Measurements from ENCODE around the gene MINDY2. TPM values are rescaled to one million over a fixed set of nuclear protein-coding genes. Genes with fewer than 3 reads are reported as not detected.

MINDY2 gene
- total RNA-seq, 1 donor from 2014 or later = 14.2 TPM

DNA sequence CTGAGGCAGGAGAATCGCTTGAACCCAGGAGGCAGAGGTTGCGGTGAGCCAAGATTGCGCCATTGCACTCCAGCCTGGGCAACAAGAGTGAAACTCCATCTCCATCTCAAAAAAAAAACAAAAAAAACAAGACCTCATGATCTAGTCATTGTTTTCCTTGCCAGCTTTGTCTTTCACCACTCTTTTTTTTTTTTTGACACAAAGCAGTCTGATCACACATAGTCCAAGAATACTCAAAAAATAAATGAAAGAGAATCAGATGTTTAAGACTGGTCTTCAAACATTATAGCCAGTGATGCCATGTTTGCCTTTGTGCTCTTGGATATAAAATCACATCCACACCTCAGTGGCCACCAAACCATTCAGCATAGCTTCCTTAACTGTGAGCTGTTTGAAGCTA lies 15.8 kb upstream of the MINDY2 start:
- peaks cover 2% of the 10 kb centered on the region for H3K36me3 Mint-ChIP-seq (ENCODE audit: low read depth, unreplicated experiment)
- peaks cover 14% of the 10 kb centered on the region for H3K4me1 Mint-ChIP-seq (ENCODE audit: unreplicated experiment)
- no peaks in the 10 kb centered on the region for H3K9me3 Mint-ChIP-seq (ENCODE audit: unreplicated experiment)
- H3K27me3 Mint-ChIP-seq (ENCODE audit: unreplicated experiment) = peaks cover under 1% of the 10 kb centered on the region
- H3K27ac Mint-ChIP-seq (ENCODE audit: unreplicated experiment) = no peak overlapping the region
- no peak for TF ChIP-seq CTCF (IDR thresholded peaks at IDR 0.05; ENCODE audit: unreplicated experiment)
- no peak overlapping the region for H3K4me3 Mint-ChIP-seq (ENCODE audit: unreplicated experiment)
- DNase-seq (ENCODE audit: low spot score) = no peak

DNA sequence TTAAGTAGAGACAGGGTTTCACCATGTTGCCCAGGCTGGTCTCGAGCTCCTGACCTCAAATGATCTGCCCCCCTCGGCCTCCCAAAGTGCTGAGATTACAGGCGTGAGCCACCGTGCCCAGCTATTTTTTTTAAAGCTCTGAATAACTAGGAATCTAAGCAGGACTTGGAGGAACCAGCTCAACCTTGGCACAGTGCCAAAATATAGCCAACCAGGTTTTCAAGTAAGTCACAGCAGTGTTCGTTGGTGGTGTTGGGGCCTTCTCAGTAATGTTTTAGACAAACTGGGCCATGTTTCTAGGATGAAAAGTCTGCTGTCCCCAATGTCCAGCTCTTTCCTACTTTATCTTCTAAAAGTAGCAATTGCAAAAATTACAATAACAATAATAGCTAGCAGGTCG lies 15.1 kb upstream of the MINDY2 start:
- no peak for TF ChIP-seq CTCF (IDR thresholded peaks at IDR 0.05; ENCODE audit: unreplicated experiment)
- Mint-ChIP-seq H3K27ac (ENCODE audit: unreplicated experiment) (no peak overlapping the region), H3K4me3 (ENCODE audit: unreplicated experiment) (no peak overlapping the region), H3K27me3 (ENCODE audit: unreplicated experiment) (no peaks in the 10 kb centered on the region), H3K4me1 (ENCODE audit: unreplicated experiment) (peaks cover 15% of the 10 kb centered on the region), H3K9me3 (ENCODE audit: unreplicated experiment) (no peaks in the 10 kb centered on the region), H3K36me3 (ENCODE audit: low read depth, unreplicated experiment) (no peaks in the 10 kb centered on the region)
- DNase-seq (ENCODE audit: low spot score) = no peak

GRCh38 chr15:58758141-58758540 lies 13.0 kb upstream of the MINDY2 start:
- TF ChIP-seq CTCF (IDR thresholded peaks at IDR 0.05; ENCODE audit: unreplicated experiment) = no peak
- Mint-ChIP-seq H3K27me3 (ENCODE audit: unreplicated experiment) (no peaks in the 10 kb centered on the region), H3K27ac (ENCODE audit: unreplicated experiment) (no peak overlapping the region), H3K36me3 (ENCODE audit: low read depth, unreplicated experiment) (no peaks in the 10 kb centered on the region), H3K4me1 (ENCODE audit: unreplicated experiment) (peaks cover 15% of the 10 kb centered on the region), H3K9me3 (ENCODE audit: unreplicated experiment) (no peaks in the 10 kb centered on the region), H3K4me3 (ENCODE audit: unreplicated experiment) (no peak overlapping the region)
- DNase-seq (ENCODE audit: low spot score) = no peak

GRCh38 chr15:58760385-58761009 lies 10.6 kb upstream of the MINDY2 start:
- Mint-ChIP-seq H3K9me3 (ENCODE audit: unreplicated experiment) (no peaks in the 10 kb centered on the region), H3K4me3 (ENCODE audit: unreplicated experiment) (no peak overlapping the region), H3K27ac (ENCODE audit: unreplicated experiment) (no peak overlapping the region), H3K4me1 (ENCODE audit: unreplicated experiment) (peaks cover 6% of the 10 kb centered on the region), H3K27me3 (ENCODE audit: unreplicated experiment) (no peaks in the 10 kb centered on the region), H3K36me3 (ENCODE audit: low read depth, unreplicated experiment) (no peaks in the 10 kb centered on the region)
- no peak for TF ChIP-seq CTCF (IDR thresholded peaks at IDR 0.05; ENCODE audit: unreplicated experiment)
- peak; percentile 17 for DNase-seq (ENCODE audit: low spot score)

GRCh38 chr15:58761010-58761388 lies 10.1 kb upstream of the MINDY2 start:
- no peak for DNase-seq (ENCODE audit: low spot score)
- H3K4me3 Mint-ChIP-seq (ENCODE audit: unreplicated experiment) = no peak overlapping the region
- peaks cover 6% of the 10 kb centered on the region for H3K4me1 Mint-ChIP-seq (ENCODE audit: unreplicated experiment)
- H3K9me3 Mint-ChIP-seq (ENCODE audit: unreplicated experiment) = no peaks in the 10 kb centered on the region
- no peaks in the 10 kb centered on the region for H3K27me3 Mint-ChIP-seq (ENCODE audit: unreplicated experiment)
- TF ChIP-seq CTCF (IDR thresholded peaks at IDR 0.05; ENCODE audit: unreplicated experiment) = no peak
- no peaks in the 10 kb centered on the region for H3K36me3 Mint-ChIP-seq (ENCODE audit: low read depth, unreplicated experiment)
- H3K27ac Mint-ChIP-seq (ENCODE audit: unreplicated experiment) = no peak overlapping the region
